ENCODE measurements around the gene SLC39A1.
A peak's percentile ranks its signal among the peaks of the same experiment; 100 is the strongest.

SLC39A1 gene

GRCh38 chr1:153936011-153936802, 27.1 kb downstream of the SLC39A1 start:
- no peak overlapping the region for H3K4me3 ChIP-seq (ENCODE audit: low read length)
- no peak for TF ChIP-seq ZNF274 (IDR thresholded peaks at IDR 0.05; ENCODE audit: low read depth, low read length)

- no peak for TF ChIP-seq ZNF274 (IDR thresholded peaks at IDR 0.05; ENCODE audit: low read depth, low read length)
- H3K4me3 ChIP-seq (ENCODE audit: low read length): no peak overlapping the region
Observed at GRCh38 chr1:153934746-153935145, 28.6 kb downstream of the SLC39A1 start.

GRCh38 chr1:153933955-153934354, 29.4 kb downstream of the SLC39A1 start:
- H3K4me3 ChIP-seq (ENCODE audit: low read length): no peak overlapping the region

GRCh38 chr1:153933430-153933829, 29.9 kb downstream of the SLC39A1 start:
- TF ChIP-seq ZNF274 (IDR thresholded peaks at IDR 0.05; ENCODE audit: low read depth, low read length): no peak
- H3K4me3 ChIP-seq (ENCODE audit: low read length): no peak overlapping the region

More at GRCh38 chr1:153933955-153934354, 29.4 kb downstream of the SLC39A1 start:
- TF ChIP-seq ZNF274 (IDR thresholded peaks at IDR 0.05; ENCODE audit: low read depth, low read length): no peak

GRCh38 chr1:153932156-153933131, 30.9 kb downstream of the SLC39A1 start:
- TF ChIP-seq ZNF274 (IDR thresholded peaks at IDR 0.05; ENCODE audit: low read depth, low read length): no peak
- no peak overlapping the region for H3K4me3 ChIP-seq (ENCODE audit: low read length)

GRCh38 chr1:153929981-153930948, 33.1 kb downstream of the SLC39A1 start:
- TF ChIP-seq ZNF274 (IDR thresholded peaks at IDR 0.05; ENCODE audit: low read depth, low read length): no peak
- H3K4me3 ChIP-seq (ENCODE audit: low read length): no peak overlapping the region

- no peak for TF ChIP-seq ZNF274 (IDR thresholded peaks at IDR 0.05; ENCODE audit: low read depth, low read length)
Observed at GRCh38 chr1:153929426-153929825, 33.9 kb downstream of the SLC39A1 start.

GRCh38 chr1:153928791-153929341, 34.5 kb downstream of the SLC39A1 start:
- no peak overlapping the region for H3K4me3 ChIP-seq (ENCODE audit: low read length)
- no peak for TF ChIP-seq ZNF274 (IDR thresholded peaks at IDR 0.05; ENCODE audit: low read depth, low read length)

More at GRCh38 chr1:153929426-153929825, 33.9 kb downstream of the SLC39A1 start:
- H3K4me3 ChIP-seq (ENCODE audit: low read length): no peak overlapping the region

- TF ChIP-seq ZNF274 (IDR thresholded peaks at IDR 0.05; ENCODE audit: low read depth, low read length): no peak
- no peak overlapping the region for H3K4me3 ChIP-seq (ENCODE audit: low read length)
Observed at GRCh38 chr1:153928245-153928644, 35.1 kb downstream of the SLC39A1 start.

- TF ChIP-seq ZNF274 (IDR thresholded peaks at IDR 0.05; ENCODE audit: low read depth, low read length): no peak
- H3K4me3 ChIP-seq (ENCODE audit: low read length): no peak overlapping the region
Observed at GRCh38 chr1:153926405-153926804, 36.9 kb downstream of the SLC39A1 start.

- H3K4me3 ChIP-seq (ENCODE audit: low read length): peak within 1 kb of the TSS; percentile 74
- no peak for TF ChIP-seq ZNF274 (IDR thresholded peaks at IDR 0.05; ENCODE audit: low read depth, low read length)
Observed at GRCh38 chr1:153922972-153923925, 40.1 kb downstream of the SLC39A1 start, which contains the start of gene GATAD2B. GATAD2B (minus strand) TSS chr1:153922972; CDS start chr1:153828347, 94,625 bp downstream.
